C4-2B (cell line): ENCODE measurements around the gene F2RL1.
"Not testable (repeated sequence)": the region's sequence is repeated elsewhere in the genome, so short reads cannot be mapped to it uniquely, and the experiment has no call there.

ENCODE experiments used
- H3K27ac ChIP-seq: fragments of 450-650 bp; 2 replicates; pipeline ENCODE4 v1.5.1; 2017
- CTCF ChIP-seq: fragments of 450-650 bp; conservative IDR thresholded peaks from 2 replicates; pipeline ENCODE4 v1.5.1; 2017; ENCODE audit warnings: mild to moderate bottlenecking
- ZFX ChIP-seq: fragments of 450-650 bp; IDR thresholded peaks from 2 replicates; pipeline ENCODE4 v1.6.1; 2017

F2RL1 gene

GRCh38 chr5:76855961-76856360 is 37.1 kb downstream of the F2RL1 start:
- no peak overlapping the region for H3K27ac ChIP-seq
- TF ChIP-seq ZFX (no peak), CTCF (no peak)

- H3K27ac ChIP-seq, result not testable (repeated sequence)
These were observed 38.0 kb downstream of the F2RL1 start for GRCh38 chr5:76856800-76857199.

- TF ChIP-seq ZFX (no peak), CTCF (no peak)
- H3K27ac ChIP-seq, result no peak overlapping the region
These were observed 40.9 kb downstream of the F2RL1 start for GRCh38 chr5:76859591-76860247.

GRCh38 chr5:76861612-76862011 is 42.8 kb downstream of the F2RL1 start:
- TF ChIP-seq ZFX, result no peak
- no peak for TF ChIP-seq CTCF
- H3K27ac ChIP-seq, result peak overlapping the region; percentile 46

GRCh38 chr5:76863001-76863400 is 44.2 kb downstream of the F2RL1 start:
- no peak for TF ChIP-seq CTCF
- TF ChIP-seq ZFX, result no peak
- peak overlapping the region; percentile 77 for H3K27ac ChIP-seq

GRCh38 chr5:76866503-76866902 is 47.7 kb downstream of the F2RL1 start:
- TF ChIP-seq CTCF, result no peak
- no peak for TF ChIP-seq ZFX
- H3K27ac ChIP-seq, result no peak overlapping the region

- TF ChIP-seq ZFX, result no peak
- no peak for TF ChIP-seq CTCF
- H3K27ac ChIP-seq, result no peak overlapping the region
These were observed 48.2 kb downstream of the F2RL1 start for GRCh38 chr5:76867038-76867437.
